HG03442 (cell line): ENCODE data around the gene CARMIL1.

Experiments
- ATAC-seq: cut with Tn5 transposase; IDR thresholded peaks from one replicate; pipeline ENCODE4 v1.9.1; 2021; ENCODE audit warnings: mild to moderate bottlenecking, moderate library complexity; ENCODE audit not compliant: unreplicated experiment

The CARMIL1 gene

GRCh38 chr6:25465941-25466340, 186.8 kb downstream of the CARMIL1 start:
- ATAC-seq = no peak

GRCh38 chr6:25468881-25469280, 189.7 kb downstream of the CARMIL1 start:
- ATAC-seq = no peak

GRCh38 chr6:25469797-25470388, 190.7 kb downstream of the CARMIL1 start:
- ATAC-seq = no peak

GRCh38 chr6:25472306-25472705, 193.1 kb downstream of the CARMIL1 start:
- no peak for ATAC-seq

GRCh38 chr6:25472906-25473305, 193.7 kb downstream of the CARMIL1 start:
- ATAC-seq = no peak

GRCh38 chr6:25473447-25473846, 194.3 kb downstream of the CARMIL1 start:
- ATAC-seq = no peak

- ATAC-seq = no peak
These were observed 197.0 kb downstream of the CARMIL1 start for GRCh38 chr6:25476126-25476525.

- no peak for ATAC-seq
These were observed 197.9 kb downstream of the CARMIL1 start for GRCh38 chr6:25477006-25477590.

- ATAC-seq = no peak
These were observed 199.8 kb downstream of the CARMIL1 start for GRCh38 chr6:25478973-25479372.

- ATAC-seq = no peak
These were observed 202.1 kb downstream of the CARMIL1 start for GRCh38 chr6:25481267-25481666.

- no peak for ATAC-seq
These were observed 203.8 kb downstream of the CARMIL1 start for GRCh38 chr6:25482996-25483395.

GRCh38 chr6:25483943-25484342, 204.8 kb downstream of the CARMIL1 start:
- ATAC-seq = no peak

GRCh38 chr6:25484900-25485299, 205.7 kb downstream of the CARMIL1 start:
- ATAC-seq = no peak

GRCh38 chr6:25485821-25486534, 206.8 kb downstream of the CARMIL1 start:
- ATAC-seq = no peak

GRCh38 chr6:25486550-25486949, 207.4 kb downstream of the CARMIL1 start:
- ATAC-seq = no peak

- ATAC-seq = no peak
These were observed 207.8 kb downstream of the CARMIL1 start for GRCh38 chr6:25487012-25487411.

- no peak for ATAC-seq
These were observed 209.0 kb downstream of the CARMIL1 start for GRCh38 chr6:25488156-25488555.

GRCh38 chr6:25489399-25489798, 210.2 kb downstream of the CARMIL1 start:
- ATAC-seq = no peak

GRCh38 chr6:25490018-25490801, 211.0 kb downstream of the CARMIL1 start:
- peak; percentile 75 for ATAC-seq

- no peak for ATAC-seq
These were observed 213.8 kb downstream of the CARMIL1 start for GRCh38 chr6:25492951-25493350.

- ATAC-seq = no peak
These were observed 215.3 kb downstream of the CARMIL1 start for GRCh38 chr6:25494469-25494868.
